Measurements from ENCODE around the gene PAIP2. TPM values are rescaled to one million over a fixed set of nuclear protein-coding genes. Genes with fewer than 3 reads are reported as not detected.
A peak's percentile ranks its signal among the peaks of the same experiment; 100 is the strongest.

Gene PAIP2
- total RNA-seq (2014; rRNA removed; shearing (Covaris generic)): 107 and 119 TPM in 2 replicates

GRCh38 chr5:139341689-139342422 lies at the start of gene PAIP2:
Gene PAIP2 (plus strand): TSS chr5:139341854. CDS start chr5:139363785, 21,931 bp downstream.
- peak; percentile 99 to 100 for DNase-seq (ENCODE audit: low read depth in 1 of 2, low spot score in 2 of 2)
- Histone ChIP-seq H3K4me1 (replicated peaks) (peaks cover 13% of the 10 kb centered on the region), H3K27me3 (replicated peaks) (no peaks in the 10 kb centered on the region), H3K36me3 (peaks cover 14% of the 10 kb centered on the region), H3K27ac (peak within 1 kb of the TSS; percentile 94), H3K4me3 (peak within 1 kb of the TSS; percentile 77), H3K9me3 (replicated peaks) (no peaks in the 10 kb centered on the region)

GRCh38 chr5:139293202-139293506 lies 48.5 kb upstream of the PAIP2 start:
- Histone ChIP-seq H3K4me1 (replicated peaks) (peaks cover 9% of the 10 kb centered on the region), H3K27me3 (replicated peaks) (no peaks in the 10 kb centered on the region)

GRCh38 chr5:139293507-139294373 lies 47.9 kb upstream of the PAIP2 start, which contains the start of gene MATR3:
Gene MATR3 (plus strand): TSS chr5:139293740. CDS start chr5:139307416, 13,676 bp downstream.
- DNase-seq (ENCODE audit: low read depth in 1 of 2, low spot score in 2 of 2): peak; percentile 99
- Histone ChIP-seq H3K9me3 (replicated peaks) (no peaks in the 10 kb centered on the region), H3K27ac (peak within 1 kb of the TSS; percentile 97), H3K27me3 (replicated peaks) (no peaks in the 10 kb centered on the region), H3K36me3 (peaks cover 41% of the 10 kb centered on the region), H3K4me3 (peak within 1 kb of the TSS; percentile 87), H3K4me1 (replicated peaks) (peaks cover 9% of the 10 kb centered on the region)

More at GRCh38 chr5:139293202-139293506, 48.5 kb upstream of the PAIP2 start:
- DNase-seq (ENCODE audit: low read depth in 1 of 2, low spot score in 2 of 2): no peak
- Histone ChIP-seq H3K27ac (peak overlapping the region; percentile 97), H3K9me3 (replicated peaks) (no peaks in the 10 kb centered on the region), H3K4me3 (peak overlapping the region; percentile 87), H3K36me3 (peaks cover 37% of the 10 kb centered on the region)

- Histone ChIP-seq H3K4me1 (replicated peaks) (peaks cover 9% of the 10 kb centered on the region), H3K27me3 (replicated peaks) (no peaks in the 10 kb centered on the region), H3K27ac (peak overlapping the region; percentile 97), H3K4me3 (peak overlapping the region; percentile 87), H3K36me3 (peaks cover 47% of the 10 kb centered on the region), H3K9me3 (replicated peaks) (no peaks in the 10 kb centered on the region)
- DNase-seq (ENCODE audit: low read depth in 1 of 2, low spot score in 2 of 2): peak; percentile 92 to 96
These were observed 47.1 kb upstream of the PAIP2 start for GRCh38 chr5:139294374-139295165.

- Histone ChIP-seq H3K36me3 (peaks cover 47% of the 10 kb centered on the region), H3K27me3 (replicated peaks) (no peaks in the 10 kb centered on the region), H3K27ac (peak overlapping the region; percentile 97; the same call in 1 of the 2 replicates), H3K4me3 (peak overlapping the region; percentile 87), H3K9me3 (replicated peaks) (no peaks in the 10 kb centered on the region), H3K4me1 (replicated peaks) (peaks cover 9% of the 10 kb centered on the region)
- DNase-seq (ENCODE audit: low read depth in 1 of 2, low spot score in 2 of 2): peak in 1 of 2 experiments; percentile 15
These were observed 46.2 kb upstream of the PAIP2 start for GRCh38 chr5:139295346-139296057.

- no peaks in the 10 kb centered on the region for H3K27me3 ChIP-seq (replicated peaks)
- H3K36me3 ChIP-seq: peaks cover 47% of the 10 kb centered on the region
- no peak overlapping the region for H3K27ac ChIP-seq
- DNase-seq (ENCODE audit: low read depth in 1 of 2, low spot score in 2 of 2): no peak
- H3K9me3 ChIP-seq (replicated peaks): no peaks in the 10 kb centered on the region
- H3K4me3 ChIP-seq: no peak overlapping the region
- peaks cover 9% of the 10 kb centered on the region for H3K4me1 ChIP-seq (replicated peaks)
These were observed 45.5 kb upstream of the PAIP2 start for GRCh38 chr5:139296198-139296597.

GRCh38 chr5:139296862-139297326 lies 44.8 kb upstream of the PAIP2 start:
- no peak for DNase-seq (ENCODE audit: low read depth in 1 of 2, low spot score in 2 of 2)
- Histone ChIP-seq H3K4me1 (replicated peaks) (peaks cover 9% of the 10 kb centered on the region), H3K27me3 (replicated peaks) (no peaks in the 10 kb centered on the region), H3K27ac (no peak overlapping the region), H3K4me3 (no peak overlapping the region), H3K36me3 (peaks cover 52% of the 10 kb centered on the region), H3K9me3 (replicated peaks) (no peaks in the 10 kb centered on the region)

- H3K4me1 ChIP-seq (replicated peaks): peaks cover 9% of the 10 kb centered on the region
- no peaks in the 10 kb centered on the region for H3K9me3 ChIP-seq (replicated peaks)
- H3K27me3 ChIP-seq (replicated peaks): no peaks in the 10 kb centered on the region
- no peak for DNase-seq (ENCODE audit: low read depth in 1 of 2, low spot score in 2 of 2)
- peaks cover 54% of the 10 kb centered on the region for H3K36me3 ChIP-seq
- no peak overlapping the region for H3K27ac ChIP-seq
- H3K4me3 ChIP-seq: no peak overlapping the region
These were observed 44.1 kb upstream of the PAIP2 start for GRCh38 chr5:139297439-139298133.

GRCh38 chr5:139298242-139298641 lies 43.4 kb upstream of the PAIP2 start:
- Histone ChIP-seq H3K4me3 (no peak overlapping the region), H3K27ac (no peak overlapping the region), H3K27me3 (replicated peaks) (no peaks in the 10 kb centered on the region), H3K36me3 (peaks cover 57% of the 10 kb centered on the region), H3K4me1 (replicated peaks) (peaks cover 6% of the 10 kb centered on the region), H3K9me3 (replicated peaks) (no peaks in the 10 kb centered on the region)
- DNase-seq (ENCODE audit: low read depth in 1 of 2, low spot score in 2 of 2): no peak

GRCh38 chr5:139299486-139299885 lies 42.2 kb upstream of the PAIP2 start:
- Histone ChIP-seq H3K4me3 (no peak overlapping the region), H3K4me1 (replicated peaks) (peaks cover 5% of the 10 kb centered on the region), H3K27ac (no peak overlapping the region), H3K36me3 (peaks cover 49% of the 10 kb centered on the region), H3K27me3 (replicated peaks) (no peaks in the 10 kb centered on the region), H3K9me3 (replicated peaks) (no peaks in the 10 kb centered on the region)
- DNase-seq (ENCODE audit: low read depth in 1 of 2, low spot score in 2 of 2): no peak

GRCh38 chr5:139301808-139302499 lies 39.7 kb upstream of the PAIP2 start:
- Histone ChIP-seq H3K9me3 (replicated peaks) (no peaks in the 10 kb centered on the region), H3K27ac (no peak overlapping the region), H3K36me3 (peaks cover 29% of the 10 kb centered on the region), H3K4me3 (no peak overlapping the region), H3K27me3 (replicated peaks) (no peaks in the 10 kb centered on the region), H3K4me1 (replicated peaks) (no peaks in the 10 kb centered on the region)
- DNase-seq (ENCODE audit: low read depth in 1 of 2, low spot score in 2 of 2): no peak

Measured in SJSA1 (cell line).